HEK293 (cell line): ENCODE results near the gene NFKBIE.

Source experiments
- REST ChIP-seq: fragments of 450-650 bp; formaldehyde crosslinking; IDR thresholded peaks from 2 replicates; pipeline ENCODE4 v1.5.1; 2016; ENCODE audit warnings: missing biosample characterization, missing genetic modification characterization
- ZBTB17 ChIP-seq: fragments of 450-650 bp; formaldehyde crosslinking; IDR thresholded peaks from 2 replicates; pipeline ENCODE4 v1.5.1; 2016; ENCODE audit warnings: missing biosample characterization, missing genetic modification characterization
- ZBTB8A ChIP-seq: fragments of 450-650 bp; formaldehyde crosslinking; IDR thresholded peaks from 2 replicates; pipeline ENCODE4 v1.5.1; 2016; ENCODE audit warnings: missing biosample characterization, missing genetic modification characterization
- ZNF335 ChIP-seq: fragments of 450-650 bp; formaldehyde crosslinking; conservative IDR thresholded peaks from 2 replicates; pipeline ENCODE4 v1.5.1; 2016; ENCODE audit warnings: missing biosample characterization, missing genetic modification characterization
- ZNF398 ChIP-seq: fragments of 450-650 bp; formaldehyde crosslinking; IDR thresholded peaks from 2 replicates; pipeline ENCODE4 v1.5.1; 2017; ENCODE audit warnings: missing biosample characterization, missing genetic modification characterization
- ZNF624 ChIP-seq: fragments of 450-650 bp; formaldehyde crosslinking; IDR thresholded peaks from 2 replicates; pipeline ENCODE4 v1.5.1; 2017; ENCODE audit warnings: missing biosample characterization, missing genetic modification characterization
- TF ChIP-seq, protein P1 (sequence below): fragments of 450-650 bp; formaldehyde crosslinking; IDR thresholded peaks from 2 replicates; pipeline ENCODE4 v1.5.1; 2016; ENCODE audit warnings: missing biosample characterization, missing genetic modification characterization
- TF ChIP-seq, protein P2 (sequence below): fragments of 450-650 bp; formaldehyde crosslinking; IDR thresholded peaks from 2 replicates; pipeline ENCODE4 v1.5.1; 2016; ENCODE audit warnings: missing biosample characterization, missing genetic modification characterization

DNA sequence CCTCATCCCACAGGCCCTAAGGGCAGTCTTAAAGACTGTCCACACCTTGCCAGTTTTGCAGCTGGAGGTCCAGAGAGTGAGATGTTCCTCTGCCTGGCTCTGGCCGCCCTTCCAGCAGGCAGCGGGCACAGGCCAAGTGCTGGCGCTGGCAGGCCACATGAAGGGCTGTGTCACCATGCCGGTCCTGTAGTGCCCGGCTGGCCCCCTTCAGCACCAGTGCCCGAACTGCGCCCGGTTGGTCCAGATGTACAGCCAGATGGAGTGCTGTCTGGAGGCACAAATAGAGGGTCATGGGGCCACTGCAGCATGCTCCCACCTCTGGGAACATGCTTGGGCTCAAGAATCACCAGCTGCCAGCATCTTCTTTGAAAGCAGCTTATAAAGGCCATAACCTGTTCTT is 3.8 kb downstream of the NFKBIE start:
- TF ChIP-seq ZBTB8A (tag by site-specific recombination), result no peak
- TF ChIP-seq, protein P1, sequence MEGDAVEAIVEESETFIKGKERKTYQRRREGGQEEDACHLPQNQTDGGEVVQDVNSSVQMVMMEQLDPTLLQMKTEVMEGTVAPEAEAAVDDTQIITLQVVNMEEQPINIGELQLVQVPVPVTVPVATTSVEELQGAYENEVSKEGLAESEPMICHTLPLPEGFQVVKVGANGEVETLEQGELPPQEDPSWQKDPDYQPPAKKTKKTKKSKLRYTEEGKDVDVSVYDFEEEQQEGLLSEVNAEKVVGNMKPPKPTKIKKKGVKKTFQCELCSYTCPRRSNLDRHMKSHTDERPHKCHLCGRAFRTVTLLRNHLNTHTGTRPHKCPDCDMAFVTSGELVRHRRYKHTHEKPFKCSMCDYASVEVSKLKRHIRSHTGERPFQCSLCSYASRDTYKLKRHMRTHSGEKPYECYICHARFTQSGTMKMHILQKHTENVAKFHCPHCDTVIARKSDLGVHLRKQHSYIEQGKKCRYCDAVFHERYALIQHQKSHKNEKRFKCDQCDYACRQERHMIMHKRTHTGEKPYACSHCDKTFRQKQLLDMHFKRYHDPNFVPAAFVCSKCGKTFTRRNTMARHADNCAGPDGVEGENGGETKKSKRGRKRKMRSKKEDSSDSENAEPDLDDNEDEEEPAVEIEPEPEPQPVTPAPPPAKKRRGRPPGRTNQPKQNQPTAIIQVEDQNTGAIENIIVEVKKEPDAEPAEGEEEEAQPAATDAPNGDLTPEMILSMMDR (tag by site-specific recombination), result no peak
- TF ChIP-seq ZBTB17 (tag by site-specific recombination), result no peak
- TF ChIP-seq, protein P2, sequence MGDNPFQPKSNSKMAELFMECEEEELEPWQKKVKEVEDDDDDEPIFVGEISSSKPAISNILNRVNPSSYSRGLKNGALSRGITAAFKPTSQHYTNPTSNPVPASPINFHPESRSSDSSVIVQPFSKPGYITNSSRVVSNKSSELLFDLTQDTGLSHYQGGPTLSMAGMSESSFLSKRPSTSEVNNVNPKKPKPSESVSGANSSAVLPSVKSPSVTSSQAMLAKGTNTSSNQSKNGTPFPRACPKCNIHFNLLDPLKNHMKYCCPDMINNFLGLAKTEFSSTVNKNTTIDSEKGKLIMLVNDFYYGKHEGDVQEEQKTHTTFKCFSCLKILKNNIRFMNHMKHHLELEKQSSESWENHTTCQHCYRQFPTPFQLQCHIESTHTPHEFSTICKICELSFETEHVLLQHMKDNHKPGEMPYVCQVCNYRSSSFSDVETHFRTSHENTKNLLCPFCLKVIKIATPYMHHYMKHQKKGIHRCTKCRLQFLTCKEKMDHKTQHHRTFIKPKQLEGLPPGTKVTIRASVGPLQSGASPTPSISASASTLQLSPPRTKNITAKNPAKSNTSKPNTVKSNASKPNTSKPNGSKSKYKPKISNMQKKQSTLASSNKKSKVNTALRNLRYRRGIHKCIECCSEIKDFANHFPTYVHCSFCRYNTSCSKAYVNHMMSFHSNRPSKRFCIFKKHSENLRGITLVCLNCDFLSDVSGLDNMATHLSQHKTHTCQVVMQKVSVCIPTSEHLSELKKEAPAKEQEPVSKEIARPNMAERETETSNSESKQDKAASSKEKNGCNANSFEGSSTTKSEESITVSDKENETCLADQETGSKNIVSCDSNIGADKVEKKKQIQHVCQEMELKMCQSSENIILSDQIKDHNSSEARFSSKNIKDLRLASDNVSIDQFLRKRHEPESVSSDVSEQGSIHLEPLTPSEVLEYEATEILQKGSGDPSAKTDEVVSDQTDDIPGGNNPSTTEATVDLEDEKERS (tag by site-specific recombination), result no peak
- TF ChIP-seq ZNF624 (tag by site-specific recombination), result no peak
- TF ChIP-seq ZNF335 (tag by site-specific recombination), result no peak
- no peak for TF ChIP-seq REST (tag by site-specific recombination)
- no peak for TF ChIP-seq ZNF398
